Measurements from ENCODE around the gene FILIP1L. TPM values are rescaled to one million over a fixed set of nuclear protein-coding genes. Genes with fewer than 3 reads are reported as not detected.

The FILIP1L gene
- polyA plus RNA-seq, 1 donor (not counting 4 experiments of a cell fraction or from before 2014, with no cell fraction given), result 14.7 TPM

GRCh38 chr3:99829844-99830243 lies 284.5 kb downstream of the FILIP1L start:
- dilution Hi-C loops (cut with MboI; ENCODE audit: extremely low pct_ligation_motif_present, low sequenced_read_pairs), result no loop called here
- no peaks in the 10 kb centered on the region for H3K9me1 ChIP-seq (ENCODE audit: control insufficient read depth, extremely low read depth, insufficient read depth, low read length)
- H3K36me3 ChIP-seq (ENCODE audit: control insufficient read depth in 2 of 2, extremely low read depth in 1 of 2, insufficient read depth in 2 of 2, low read length in 2 of 2), result no peaks in the 10 kb centered on the region
- H3K4me3 ChIP-seq (ENCODE audit: control insufficient read depth in 2 of 3, extremely low read depth in 1 of 3, insufficient read depth in 2 of 3, low read depth in 1 of 3, low read length in 3 of 3), result no peak overlapping the region
- H3K4me2 ChIP-seq (ENCODE audit: control insufficient read depth, extremely low read depth, insufficient read depth, low read depth, low read length), result no peak overlapping the region
- H4K20me1 ChIP-seq (ENCODE audit: control insufficient read depth, extremely low read depth, insufficient read depth, low read length), result no peaks in the 10 kb centered on the region
- H3K27ac ChIP-seq (ENCODE audit: control insufficient read depth, insufficient read depth, low read length), result no peak overlapping the region
- no peak overlapping the region for H3K9ac ChIP-seq (ENCODE audit: control insufficient read depth, extremely low read depth, insufficient read depth, low read length)
- DNase-seq (ENCODE audit: low read depth, low spot score) (no peak), FAIRE-seq (no peak)
- H3K4me1 ChIP-seq (ENCODE audit: control insufficient read depth, extremely low read depth, insufficient read depth, low read length), result peaks cover 8% of the 10 kb centered on the region
- TF ChIP-seq EZH2 (IDR thresholded peaks at IDR 0.05; ENCODE audit: low read length) (no peak), CTCF (optimal IDR thresholded peaks at IDR 0.05 in 1 of 3, IDR thresholded peaks at IDR 0.05 in 1 of 3, conservative IDR thresholded peaks at IDR 0.05 in 1 of 3; ENCODE audit: extremely low read depth in 1 of 3, insufficient read depth in 2 of 3, low read length in 3 of 3) (no peak)
- H2AFZ ChIP-seq (ENCODE audit: control insufficient read depth, low read length), result no peak overlapping the region
- no peaks in the 10 kb centered on the region for H3K9me3 ChIP-seq (ENCODE audit: control insufficient read depth, low read depth, low read length)
- H3K27me3 ChIP-seq (ENCODE audit: control insufficient read depth, extremely low read depth, insufficient read depth, low read length), result no peaks in the 10 kb centered on the region
- H3K79me2 ChIP-seq (ENCODE audit: control insufficient read depth, insufficient read depth, low read length), result peaks cover 44% of the 10 kb centered on the region

GRCh38 chr3:99825004-99825640 lies 289.2 kb downstream of the FILIP1L start:
- Histone ChIP-seq H3K4me1 (ENCODE audit: control insufficient read depth, extremely low read depth, insufficient read depth, low read length) (peaks cover 12% of the 10 kb centered on the region), H3K4me2 (ENCODE audit: control insufficient read depth, extremely low read depth, insufficient read depth, low read depth, low read length) (peak overlapping the region; percentile 86), H3K27me3 (ENCODE audit: control insufficient read depth, extremely low read depth, insufficient read depth, low read length) (no peaks in the 10 kb centered on the region), H3K79me2 (ENCODE audit: control insufficient read depth, insufficient read depth, low read length) (peaks cover 47% of the 10 kb centered on the region), H2AFZ (ENCODE audit: control insufficient read depth, low read length) (peak overlapping the region; percentile 40), H3K9me1 (ENCODE audit: control insufficient read depth, extremely low read depth, insufficient read depth, low read length) (no peaks in the 10 kb centered on the region), H3K27ac (ENCODE audit: control insufficient read depth, insufficient read depth, low read length) (peak overlapping the region; percentile 8), H3K4me3 (ENCODE audit: control insufficient read depth in 2 of 3, extremely low read depth in 1 of 3, insufficient read depth in 2 of 3, low read depth in 1 of 3, low read length in 3 of 3) (peak overlapping the region in 2 of 3 experiments; percentile 48 to 49), H3K9me3 (ENCODE audit: control insufficient read depth, low read depth, low read length) (no peaks in the 10 kb centered on the region), H3K9ac (ENCODE audit: control insufficient read depth, extremely low read depth, insufficient read depth, low read length) (peak overlapping the region; percentile 22), H3K36me3 (ENCODE audit: control insufficient read depth in 2 of 2, extremely low read depth in 1 of 2, insufficient read depth in 2 of 2, low read length in 2 of 2) (no peaks in the 10 kb centered on the region), H4K20me1 (ENCODE audit: control insufficient read depth, extremely low read depth, insufficient read depth, low read length) (no peaks in the 10 kb centered on the region)
- TF ChIP-seq EZH2 (IDR thresholded peaks at IDR 0.05; ENCODE audit: low read length) (no peak), CTCF (optimal IDR thresholded peaks at IDR 0.05 in 1 of 3, IDR thresholded peaks at IDR 0.05 in 1 of 3, conservative IDR thresholded peaks at IDR 0.05 in 1 of 3; ENCODE audit: extremely low read depth in 1 of 3, insufficient read depth in 2 of 3, low read length in 3 of 3) (no peak)
- no peak for DNase-seq (ENCODE audit: low read depth, low spot score)
- dilution Hi-C loops (cut with MboI; ENCODE audit: extremely low pct_ligation_motif_present, low sequenced_read_pairs), result no loop called here
- FAIRE-seq, result peak; percentile 49

Data from keratinocyte (primary cell).